A549 (cell line): Measurements from ENCODE around the gene GOLGA6D.
"Not testable (repeated sequence)": the region's sequence is repeated elsewhere in the genome, so short reads cannot be mapped to it uniquely, and the experiment has no call there.

Source experiments
- MAX ChIP-seq: IDR thresholded peaks from 2 replicates; pipeline ENCODE4 v1.6.1; 2012
- POLR2A ChIP-seq: IDR thresholded peaks from 2 replicates; pipeline ENCODE4 v1.6.1; 2012; ENCODE audit warnings: mild to moderate bottlenecking, low read length
- RAD21 ChIP-seq, 2 experiments: fragments of >200 bp in 1 of 2; sonication (Bioruptor Twin) in 1 of 2; formaldehyde crosslinking in 1 of 2; IDR thresholded peaks in 1 of 2; conservative IDR thresholded peaks in 1 of 2; 2 replicates in 1 of 2; 3 replicates in 1 of 2; pipeline ENCODE4 v1.6.1; 2012 to 2018; ENCODE audit warnings: inconsistent platforms in 1 of 2
- TF ChIP-seq, protein P1 (sequence below): fragments of >200 bp; sonication (Bioruptor Twin); formaldehyde crosslinking; IDR thresholded peaks from 3 replicates; pipeline ENCODE4 v1.5.1; 2016

DNA sequence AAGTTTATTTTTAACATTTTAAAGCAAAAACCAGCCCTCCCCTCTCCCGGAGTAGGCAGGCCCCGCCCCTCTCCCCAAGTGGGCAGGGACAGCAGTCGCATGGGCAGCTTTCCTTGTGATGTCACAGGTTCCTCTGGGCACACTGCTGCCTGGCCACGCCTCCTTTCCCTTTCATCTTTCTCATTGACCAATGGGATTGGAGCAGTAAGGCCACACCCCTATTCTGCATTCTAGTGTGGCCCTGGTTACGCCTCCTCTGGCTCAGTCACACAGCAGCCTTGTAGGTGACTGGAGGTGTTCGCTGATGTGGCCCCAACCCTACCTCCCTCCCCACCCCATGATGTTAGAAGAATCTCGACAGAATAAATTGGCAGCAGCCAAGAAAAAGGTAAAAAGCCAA, at the start of gene GOLGA6D:
- TF ChIP-seq, protein P1, sequence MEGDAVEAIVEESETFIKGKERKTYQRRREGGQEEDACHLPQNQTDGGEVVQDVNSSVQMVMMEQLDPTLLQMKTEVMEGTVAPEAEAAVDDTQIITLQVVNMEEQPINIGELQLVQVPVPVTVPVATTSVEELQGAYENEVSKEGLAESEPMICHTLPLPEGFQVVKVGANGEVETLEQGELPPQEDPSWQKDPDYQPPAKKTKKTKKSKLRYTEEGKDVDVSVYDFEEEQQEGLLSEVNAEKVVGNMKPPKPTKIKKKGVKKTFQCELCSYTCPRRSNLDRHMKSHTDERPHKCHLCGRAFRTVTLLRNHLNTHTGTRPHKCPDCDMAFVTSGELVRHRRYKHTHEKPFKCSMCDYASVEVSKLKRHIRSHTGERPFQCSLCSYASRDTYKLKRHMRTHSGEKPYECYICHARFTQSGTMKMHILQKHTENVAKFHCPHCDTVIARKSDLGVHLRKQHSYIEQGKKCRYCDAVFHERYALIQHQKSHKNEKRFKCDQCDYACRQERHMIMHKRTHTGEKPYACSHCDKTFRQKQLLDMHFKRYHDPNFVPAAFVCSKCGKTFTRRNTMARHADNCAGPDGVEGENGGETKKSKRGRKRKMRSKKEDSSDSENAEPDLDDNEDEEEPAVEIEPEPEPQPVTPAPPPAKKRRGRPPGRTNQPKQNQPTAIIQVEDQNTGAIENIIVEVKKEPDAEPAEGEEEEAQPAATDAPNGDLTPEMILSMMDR: not testable (repeated sequence)
- not testable (repeated sequence) for TF ChIP-seq MAX; RAD21 (conservative IDR thresholded peaks at IDR 0.05 in 1 of 2, IDR thresholded peaks at IDR 0.05 in 1 of 2); POLR2A
